HG03280 (cell line): ENCODE measurements around the gene SIRPB2.

ENCODE experiments used
- ATAC-seq: cut with Tn5 transposase; IDR thresholded peaks from one replicate; pipeline ENCODE4 v1.9.1; 2021; ENCODE audit warnings: mild to moderate bottlenecking, moderate library complexity; ENCODE audit not compliant: unreplicated experiment

Gene SIRPB2

DNA sequence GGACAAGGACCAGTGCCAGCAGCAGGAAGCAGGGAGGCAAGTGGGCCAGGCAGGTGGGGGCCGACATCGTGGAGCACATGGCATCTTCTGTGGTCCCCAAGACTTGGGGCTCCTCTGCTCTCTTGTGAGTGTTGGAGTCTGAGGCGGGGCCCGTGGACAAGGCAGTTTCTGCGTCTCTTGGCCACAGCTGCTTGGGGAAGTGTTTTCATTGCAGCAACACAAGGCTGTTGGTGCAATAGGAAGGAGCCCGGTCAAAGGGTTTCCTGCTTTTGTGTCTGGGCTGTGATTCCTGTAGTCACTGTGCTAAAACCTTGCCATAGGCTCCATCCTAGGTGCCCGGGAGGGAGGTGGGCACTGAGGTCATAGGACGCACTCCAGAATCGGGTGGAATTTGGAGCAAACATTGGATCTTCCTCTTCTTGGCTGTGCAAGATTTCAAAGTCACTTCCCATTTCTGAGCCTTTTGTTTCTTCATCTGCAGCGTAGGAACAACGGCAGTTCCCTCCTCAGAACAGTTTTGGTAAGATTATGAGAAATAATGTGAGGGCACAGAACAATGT, at the start of gene SIRPB2:
Gene SIRPB2 (minus strand): TSS at position 140 of the 560 bp plus-strand sequence. CDS start 61 bp downstream, at position 79.
- no peak for ATAC-seq

DNA sequence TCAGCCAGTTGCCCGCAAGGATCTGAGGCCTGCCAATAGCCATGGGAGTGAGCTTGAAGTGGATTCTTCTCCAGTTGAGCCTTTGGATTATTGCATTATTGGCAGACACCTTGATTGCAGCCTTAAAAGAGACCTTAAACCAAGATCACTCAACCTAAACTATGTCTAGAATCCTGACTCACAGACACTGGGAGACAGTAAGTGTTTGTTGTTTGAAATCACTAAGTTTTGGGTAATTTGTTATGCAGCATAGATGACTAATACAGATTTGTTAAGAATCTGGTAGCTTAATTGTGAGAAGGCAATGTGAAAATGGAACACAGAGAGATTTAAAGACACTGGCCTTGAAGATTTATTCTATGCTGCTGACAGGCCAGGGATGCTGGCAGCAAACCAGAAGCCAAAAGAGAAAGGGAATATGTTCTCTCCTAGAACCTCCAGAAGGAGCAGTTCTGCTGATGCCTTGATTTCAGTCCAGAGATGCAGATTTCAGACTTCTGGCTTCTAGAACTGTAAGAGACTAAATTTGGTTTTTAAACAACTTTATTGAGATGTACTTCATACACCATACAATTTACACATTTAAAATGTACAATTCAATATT, 48.7 kb upstream of the SIRPB2 start:
- no peak for ATAC-seq

DNA sequence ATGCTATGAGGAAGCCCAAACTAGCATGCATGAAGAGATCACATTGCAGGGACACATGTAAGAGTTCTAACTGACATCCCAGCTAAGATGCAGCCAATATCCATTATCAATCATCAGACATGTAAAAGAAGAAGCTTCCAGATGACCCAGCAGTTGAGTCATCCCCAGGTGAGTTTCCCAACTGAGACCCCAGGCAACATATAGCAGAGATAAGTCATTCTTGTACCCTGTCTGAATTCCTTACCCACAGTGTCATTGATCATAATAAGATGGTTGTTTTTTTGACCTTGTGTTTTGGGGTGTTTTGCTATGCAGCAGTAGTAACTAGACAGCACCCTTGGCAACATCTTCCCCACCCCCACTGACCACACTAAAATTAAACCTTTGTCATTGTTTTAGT, 47.4 kb upstream of the SIRPB2 start:
- no peak for ATAC-seq

DNA sequence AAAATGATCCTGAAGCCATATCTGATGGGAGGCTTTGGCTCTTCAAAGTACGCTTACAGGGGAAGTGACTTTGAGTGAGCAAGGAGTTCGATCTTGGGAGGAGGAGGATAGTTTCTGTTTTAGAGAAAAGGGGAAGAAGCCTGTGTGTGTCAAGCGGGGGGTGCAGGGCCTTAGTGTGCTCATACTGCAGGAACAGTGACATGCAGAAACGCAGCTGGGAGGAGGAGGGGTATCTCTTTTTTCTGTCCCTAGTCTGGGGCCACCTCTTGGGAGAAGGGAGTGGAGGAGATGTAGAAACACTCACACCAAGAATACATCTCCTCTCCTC, 46.5 kb upstream of the SIRPB2 start:
- no peak for ATAC-seq

DNA sequence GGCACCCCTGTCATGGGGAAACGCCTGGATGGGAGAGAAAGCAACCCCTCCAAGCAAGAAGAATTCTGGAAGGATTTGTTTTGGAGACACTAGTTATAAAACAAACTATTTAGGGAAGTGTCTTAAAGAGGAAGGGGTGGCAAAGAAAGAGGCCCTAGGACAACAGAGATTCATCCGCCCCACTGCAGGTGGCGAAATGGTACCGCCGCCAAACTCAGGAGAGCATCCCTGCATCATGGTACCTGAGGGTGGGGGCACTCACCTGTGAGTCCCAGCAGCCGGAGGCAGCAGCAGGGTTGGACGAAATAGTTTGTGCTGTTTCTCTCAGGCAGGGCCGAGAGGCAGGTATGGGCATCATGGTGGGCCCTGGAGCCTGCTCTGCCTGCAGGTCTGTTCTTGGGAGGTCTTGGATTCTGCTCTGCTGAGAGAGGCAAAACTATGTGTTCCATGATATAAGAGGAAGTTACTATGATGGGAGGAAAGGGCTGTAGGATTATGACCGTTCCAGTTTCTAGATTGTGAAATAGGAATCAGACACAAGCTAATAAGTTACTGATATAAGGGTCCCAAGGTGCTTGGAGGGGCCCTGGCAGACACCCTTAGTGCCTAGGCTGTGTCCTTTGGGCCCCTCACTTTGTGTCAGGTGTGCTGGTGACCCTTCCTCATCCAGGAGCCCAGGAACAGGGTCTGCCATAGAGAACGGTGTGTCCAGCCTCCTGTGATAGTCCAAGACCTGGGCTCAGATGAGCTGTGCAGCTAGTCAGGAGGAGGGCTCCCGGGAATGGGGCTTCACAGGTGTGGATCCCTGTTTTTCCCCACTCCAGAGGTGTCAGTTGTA, 45.9 kb upstream of the SIRPB2 start:
- ATAC-seq: no peak

DNA sequence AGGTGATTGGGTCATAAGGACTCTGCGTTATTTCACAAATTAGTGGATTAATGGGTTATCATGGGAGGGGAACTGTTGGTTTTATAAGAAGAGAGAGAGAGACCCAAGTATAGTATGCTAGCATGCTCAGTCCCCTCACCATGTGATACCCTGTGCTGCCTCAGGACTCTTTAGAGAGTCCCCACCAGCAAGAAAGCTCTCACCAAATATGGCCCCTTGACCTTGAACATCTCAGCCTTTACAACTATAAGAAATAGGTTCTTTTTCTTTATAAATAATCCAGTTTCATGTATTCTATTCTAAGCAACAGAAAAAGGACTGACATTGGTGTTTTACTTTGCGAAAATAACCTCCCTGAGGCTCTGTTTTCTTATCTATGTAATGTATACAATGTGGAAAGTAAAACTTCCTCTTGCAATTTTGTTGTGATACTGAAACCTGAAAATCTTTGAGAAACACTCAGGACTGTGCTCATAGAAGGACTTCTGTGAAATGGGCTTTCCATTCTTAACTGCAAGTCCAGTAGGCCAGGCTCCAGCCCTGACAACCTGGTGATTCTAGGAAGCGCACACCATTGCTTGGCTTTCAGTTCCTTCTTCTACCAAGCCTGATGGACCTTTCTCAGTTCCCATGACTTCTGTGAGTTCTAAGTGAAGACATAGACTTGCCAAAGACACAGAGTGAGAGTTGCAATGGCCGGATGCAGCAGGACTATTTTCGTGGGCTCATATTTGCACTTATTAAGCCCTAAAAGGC, 44.4 kb upstream of the SIRPB2 start:
- peak; percentile 91 for ATAC-seq

DNA sequence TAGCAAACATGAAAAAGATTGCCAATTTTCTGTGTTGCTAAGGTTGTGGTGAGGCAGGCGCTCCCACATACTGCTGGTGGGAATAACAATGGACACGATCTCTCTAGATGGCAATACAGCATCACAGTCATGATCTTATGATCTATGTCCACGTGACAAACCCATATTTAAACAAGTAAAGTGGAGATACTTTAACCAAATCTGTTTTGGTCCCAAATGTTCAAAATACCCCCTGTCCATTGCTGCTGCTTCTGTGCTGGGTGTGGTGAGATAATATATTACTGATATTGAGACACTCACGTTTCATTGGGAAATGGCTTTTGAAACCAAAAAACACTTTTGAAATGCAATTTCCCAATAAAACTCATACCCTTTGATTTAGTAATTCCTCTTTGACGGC, 43.3 kb upstream of the SIRPB2 start:
- no peak for ATAC-seq

DNA sequence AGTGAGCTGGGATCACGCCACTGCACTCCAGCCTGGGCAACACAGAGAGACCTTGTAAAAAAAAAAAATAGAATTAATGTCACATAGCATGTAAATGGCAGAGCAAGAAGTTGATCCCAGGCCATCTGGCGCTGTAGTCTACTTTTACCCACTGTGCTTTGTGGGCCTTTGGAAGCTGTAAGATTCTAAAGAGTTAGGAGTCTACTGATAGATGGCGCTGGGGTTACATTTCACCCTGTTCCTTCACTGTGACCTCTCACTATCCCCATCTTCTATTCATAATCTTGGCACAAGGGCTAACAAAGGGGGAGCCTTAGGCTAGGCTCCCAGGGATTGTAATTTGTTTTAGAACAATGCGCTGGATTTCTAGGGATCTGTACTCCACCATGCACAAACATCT, 41.8 kb upstream of the SIRPB2 start:
- ATAC-seq: no peak

DNA sequence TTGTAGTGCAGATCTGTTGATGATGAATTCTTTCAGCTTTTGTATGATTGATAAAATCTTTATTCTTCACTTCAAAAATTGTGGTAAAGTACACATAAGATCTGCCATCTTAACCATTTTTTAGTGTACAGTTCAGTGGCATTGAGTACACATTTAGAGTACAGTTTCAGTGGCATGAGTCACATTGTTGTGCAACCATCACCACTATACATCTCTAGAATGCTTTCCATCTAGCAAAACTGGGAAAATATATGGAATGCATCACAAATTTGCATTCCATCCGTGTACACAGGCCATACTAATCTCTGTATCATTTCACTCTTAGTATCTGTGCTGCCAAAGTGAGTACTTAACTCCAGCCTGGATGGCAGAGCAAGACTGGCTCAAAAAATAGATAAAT, 37.6 kb upstream of the SIRPB2 start:
- ATAC-seq: no peak

DNA sequence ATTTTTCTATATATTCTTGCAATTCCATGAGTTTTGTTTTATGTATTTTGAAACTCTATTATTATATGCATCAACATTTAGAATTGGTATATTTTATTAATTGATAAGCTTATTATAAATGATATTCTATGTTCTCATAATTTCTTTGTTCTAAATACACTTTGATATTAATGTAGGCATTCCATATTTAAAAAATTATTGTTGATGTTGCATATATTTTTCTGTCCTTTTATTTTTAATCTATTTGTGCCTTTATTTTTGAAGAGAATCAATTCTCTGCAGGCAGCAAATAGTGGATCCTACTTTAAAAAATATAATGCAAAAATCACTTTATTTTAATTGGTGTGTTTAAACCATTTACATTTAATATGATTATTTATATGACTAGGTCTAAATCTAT, 36.7 kb upstream of the SIRPB2 start:
- no peak for ATAC-seq

DNA sequence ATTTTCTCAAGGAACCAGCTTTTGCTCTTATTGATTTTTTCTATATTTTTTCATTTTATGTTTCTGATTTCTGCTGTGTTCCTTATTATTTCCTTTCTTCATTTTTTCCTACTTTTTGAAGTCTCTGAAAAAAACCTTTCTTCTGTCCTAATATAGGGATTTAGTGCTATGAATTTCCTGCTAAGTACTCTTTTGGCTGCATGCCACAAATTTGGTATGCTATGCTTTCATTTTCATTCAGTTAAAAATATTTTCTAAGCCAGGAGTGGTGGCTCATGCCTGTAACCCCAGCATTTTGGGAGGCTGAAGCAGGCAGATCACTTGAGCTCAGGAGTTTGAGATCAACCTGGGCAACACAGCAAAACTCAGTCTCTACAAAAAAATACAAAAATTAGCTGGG, 35.7 kb upstream of the SIRPB2 start:
- ATAC-seq: no peak

DNA sequence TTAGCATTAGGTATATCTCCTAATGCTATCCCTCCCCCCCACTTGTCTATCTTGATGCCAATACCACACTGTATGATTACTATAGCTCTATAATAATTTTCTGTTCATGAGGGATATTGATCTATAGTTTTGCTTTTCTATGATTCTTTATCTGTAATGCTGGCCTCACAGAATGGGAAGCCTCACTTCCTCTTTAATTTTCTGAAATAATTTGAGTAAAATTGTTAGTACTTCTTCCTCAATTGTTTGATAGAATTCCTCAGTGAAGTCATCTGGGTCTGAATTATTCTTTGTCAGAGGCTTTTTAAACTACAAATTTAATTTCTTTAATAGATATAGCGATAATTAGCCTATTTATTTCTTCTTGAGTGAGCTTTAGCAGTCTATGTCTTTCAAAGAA, 35.1 kb upstream of the SIRPB2 start:
- no peak for ATAC-seq

DNA sequence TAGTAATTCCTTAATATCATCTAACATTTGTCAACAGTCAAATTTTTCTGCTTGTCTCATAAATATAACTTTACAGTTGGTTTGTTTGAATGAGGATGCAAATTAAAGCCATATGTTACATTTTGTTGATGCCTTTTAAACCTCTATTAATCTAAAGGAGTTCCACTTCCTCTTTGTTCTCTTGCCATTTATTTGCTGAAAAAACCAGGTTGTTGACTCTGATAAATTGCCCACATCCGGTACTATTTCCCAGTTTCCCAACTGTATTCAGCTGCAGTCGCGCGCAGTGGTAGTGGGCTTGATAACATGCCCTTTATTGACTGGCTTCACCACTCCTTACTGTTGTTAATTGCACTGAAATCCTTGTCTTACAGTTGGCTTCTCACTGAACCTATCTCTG, 32.8 kb upstream of the SIRPB2 start:
- ATAC-seq: no peak

DNA sequence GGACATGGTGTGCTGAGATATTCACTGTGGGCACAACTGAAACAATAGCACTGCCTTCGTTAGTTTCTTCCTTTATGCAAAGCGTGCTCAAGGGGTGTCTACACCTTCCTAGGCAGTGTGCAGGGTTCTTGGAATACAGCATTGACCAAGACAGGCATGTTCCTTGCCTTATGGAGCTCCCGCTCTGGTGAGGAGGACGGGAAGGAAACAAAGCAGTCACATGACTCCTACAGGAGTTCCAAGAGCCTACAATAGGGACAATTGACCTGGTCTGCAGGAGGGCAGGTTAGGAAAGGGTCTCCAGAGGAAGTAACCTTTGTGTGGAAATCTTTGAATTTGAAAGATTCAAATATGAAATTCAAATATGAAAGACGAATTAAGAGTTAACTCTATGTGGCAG, 25.8 kb upstream of the SIRPB2 start:
- no peak for ATAC-seq

DNA sequence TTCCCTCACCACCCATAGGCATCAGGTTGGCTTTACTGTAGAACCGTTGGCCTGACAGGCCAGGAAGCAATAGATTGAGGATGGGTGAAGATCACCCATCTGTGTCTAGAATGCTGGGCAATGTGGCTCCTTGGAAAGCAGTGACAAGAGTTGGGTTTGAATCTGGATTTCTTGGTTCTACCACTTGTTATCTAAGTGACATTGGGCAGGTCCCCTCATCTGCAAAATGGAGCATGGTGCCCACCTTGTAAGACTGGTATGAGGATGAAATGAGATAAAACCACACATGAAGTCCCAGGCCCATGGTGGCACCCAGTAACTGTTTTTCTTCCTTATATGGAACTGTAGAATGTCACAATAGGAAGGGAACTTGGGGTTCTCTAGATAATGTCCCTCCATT, 22.6 kb upstream of the SIRPB2 start:
- no peak for ATAC-seq

DNA sequence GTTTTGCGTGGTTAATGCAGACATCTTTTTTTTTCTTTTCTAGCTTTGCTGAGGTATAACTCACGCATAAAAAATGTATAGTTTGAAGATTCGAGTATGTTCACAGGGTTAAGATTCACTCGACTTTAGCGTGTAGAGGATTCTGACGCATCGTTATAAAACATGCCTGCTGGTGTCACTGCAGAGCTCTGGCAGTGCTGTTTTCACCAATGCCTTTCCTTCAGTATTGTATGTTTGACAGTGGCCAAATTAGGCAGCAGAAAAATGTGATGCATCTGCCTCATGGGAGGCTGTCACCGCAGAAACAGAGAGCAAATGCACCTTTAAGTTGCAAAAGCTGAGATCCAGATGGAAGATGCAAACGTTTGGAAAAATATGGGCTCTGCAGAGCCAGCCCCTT, 18.0 kb upstream of the SIRPB2 start:
- ATAC-seq: no peak

DNA sequence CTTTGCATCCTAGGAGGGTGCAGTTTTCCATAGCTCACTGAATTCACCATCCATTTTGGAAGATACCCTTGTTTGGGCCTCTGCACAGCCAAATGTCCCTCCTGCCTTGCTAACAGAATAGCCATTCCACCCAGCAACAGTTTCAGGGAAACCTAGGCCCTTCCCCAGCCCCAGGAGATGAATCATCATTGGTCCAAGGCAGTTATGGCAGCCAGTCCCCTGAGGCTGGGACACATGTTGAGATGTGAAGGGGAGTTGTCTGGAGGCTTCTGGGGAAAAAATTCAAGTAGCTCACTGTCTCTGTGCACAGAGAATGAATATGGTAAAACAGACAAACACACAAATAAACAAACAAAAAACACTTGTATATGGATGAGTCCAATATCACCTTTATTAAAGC, 17.4 kb upstream of the SIRPB2 start:
- ATAC-seq: no peak

DNA sequence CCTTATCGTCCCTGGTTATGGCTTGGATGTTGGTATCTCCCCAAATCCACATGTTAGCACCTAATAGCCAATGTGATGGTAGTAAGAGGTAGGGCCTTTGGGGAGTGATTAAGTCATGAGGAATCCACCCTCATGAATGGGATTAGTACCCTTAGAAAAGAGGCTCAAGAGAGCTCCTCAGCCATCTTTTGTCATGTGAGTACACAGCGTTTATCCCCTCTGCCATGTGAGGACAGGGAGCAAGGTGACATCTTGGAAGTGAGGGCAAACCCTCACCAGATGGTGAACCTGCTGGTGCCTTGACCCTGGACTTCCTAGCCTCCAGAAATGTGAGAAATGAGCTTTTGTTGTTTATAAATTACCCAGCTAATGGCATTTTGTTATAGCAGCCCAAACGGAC, 16.1 kb upstream of the SIRPB2 start:
- no peak for ATAC-seq

DNA sequence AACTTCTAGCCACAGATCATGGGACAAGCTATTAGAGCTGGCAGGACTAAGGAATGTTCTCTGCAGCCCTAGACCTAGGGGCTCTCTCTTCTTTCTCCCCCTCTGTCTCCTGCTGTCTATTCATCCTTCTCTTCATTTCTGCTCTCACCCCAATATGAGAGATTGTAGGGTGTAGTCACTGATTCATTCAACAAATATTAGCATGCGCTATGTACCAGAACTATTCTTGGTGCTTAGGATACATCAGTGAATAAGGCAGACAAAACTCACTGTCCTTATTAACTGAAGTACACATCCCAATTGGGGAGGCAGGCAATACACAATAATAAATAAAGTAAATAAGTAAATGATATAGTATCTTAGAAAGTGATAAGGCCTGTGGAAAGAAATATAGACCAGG, 14.7 kb upstream of the SIRPB2 start:
- ATAC-seq: no peak

DNA sequence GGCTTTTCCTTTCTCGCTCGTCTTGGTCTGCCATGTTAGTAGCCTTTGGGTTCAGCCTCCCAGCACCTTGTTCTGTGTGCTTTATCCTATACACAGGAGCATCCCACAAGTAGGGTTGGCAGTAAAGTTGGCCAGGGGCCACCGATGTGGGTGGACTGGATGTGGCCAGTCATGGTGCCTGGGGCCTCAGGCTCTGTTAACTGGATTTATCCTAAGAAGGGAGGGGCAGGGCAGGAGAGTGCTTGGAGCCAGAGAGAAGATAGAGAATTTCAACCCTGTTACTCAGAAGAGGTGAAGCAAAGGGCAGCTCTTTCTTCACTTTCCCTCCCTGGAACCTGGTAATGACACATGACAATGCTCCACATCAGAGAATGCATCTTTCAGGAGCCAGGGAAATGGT, 14.1 kb upstream of the SIRPB2 start:
- ATAC-seq: no peak

DNA sequence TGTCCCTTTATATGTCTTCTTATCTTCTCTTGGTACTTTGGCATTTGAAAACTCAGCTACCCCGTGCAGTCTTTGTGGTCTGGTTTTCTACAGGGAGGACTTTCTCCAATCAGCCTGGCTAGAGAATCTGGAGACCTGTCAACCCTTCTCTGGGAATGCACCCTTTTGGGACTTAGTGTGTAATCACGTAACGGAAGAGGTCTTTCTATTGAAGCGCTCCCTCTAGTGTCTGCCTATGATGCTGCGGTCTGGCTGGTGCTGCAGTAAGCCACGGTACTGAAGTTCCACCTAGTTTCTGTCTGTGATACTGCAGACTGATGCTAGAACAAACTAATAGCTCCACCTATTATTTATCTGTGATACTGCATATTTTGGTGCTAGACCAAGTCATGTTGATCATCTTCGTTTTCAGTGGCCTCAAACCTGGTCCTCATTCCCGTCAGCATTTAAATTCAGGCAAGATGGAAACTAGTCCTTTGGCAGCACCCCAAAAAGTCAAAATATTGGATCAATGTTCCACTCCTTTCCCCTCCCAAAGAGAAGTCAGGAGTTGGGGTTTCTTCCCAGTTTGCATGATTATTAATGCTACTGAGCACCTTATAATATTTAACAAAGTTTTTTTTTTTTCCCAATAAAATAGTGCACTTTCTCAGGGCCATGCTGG, 12.5 kb upstream of the SIRPB2 start:
- ATAC-seq: peak; percentile 96
